ENCODE data around the gene CHRM5.

CHRM5 gene, protein sequence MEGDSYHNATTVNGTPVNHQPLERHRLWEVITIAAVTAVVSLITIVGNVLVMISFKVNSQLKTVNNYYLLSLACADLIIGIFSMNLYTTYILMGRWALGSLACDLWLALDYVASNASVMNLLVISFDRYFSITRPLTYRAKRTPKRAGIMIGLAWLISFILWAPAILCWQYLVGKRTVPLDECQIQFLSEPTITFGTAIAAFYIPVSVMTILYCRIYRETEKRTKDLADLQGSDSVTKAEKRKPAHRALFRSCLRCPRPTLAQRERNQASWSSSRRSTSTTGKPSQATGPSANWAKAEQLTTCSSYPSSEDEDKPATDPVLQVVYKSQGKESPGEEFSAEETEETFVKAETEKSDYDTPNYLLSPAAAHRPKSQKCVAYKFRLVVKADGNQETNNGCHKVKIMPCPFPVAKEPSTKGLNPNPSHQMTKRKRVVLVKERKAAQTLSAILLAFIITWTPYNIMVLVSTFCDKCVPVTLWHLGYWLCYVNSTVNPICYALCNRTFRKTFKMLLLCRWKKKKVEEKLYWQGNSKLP

GRCh38 chr15:33968224-33968623 lies at the start of gene CHRM5:
CHRM5 (plus strand) TSS chr15:33968497; CDS start chr15:34062718, 94,221 bp downstream.
- DNase-seq (ENCODE audit: low spot score) = no peak

DNA sequence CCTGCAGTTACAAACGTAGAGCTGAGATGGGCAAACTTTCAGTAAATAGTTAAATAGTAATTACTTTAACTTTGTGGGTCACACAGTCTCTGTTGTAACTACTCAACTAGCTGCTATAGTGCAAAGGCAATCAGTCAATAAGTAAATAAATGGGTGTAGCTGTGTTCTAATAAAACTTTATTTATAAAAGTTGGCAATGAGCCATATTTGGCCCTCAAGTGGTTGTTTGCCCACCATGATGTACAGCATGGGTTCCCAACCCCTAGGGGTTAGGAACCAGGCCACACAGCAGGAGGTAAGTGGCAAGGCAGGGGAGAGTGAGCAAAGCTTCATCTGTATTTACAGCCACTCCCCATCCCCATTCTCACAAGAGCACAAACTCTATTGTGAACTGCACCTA lies 44.9 kb upstream of the CHRM5 start:
- no peak for DNase-seq (ENCODE audit: low spot score)

DNA sequence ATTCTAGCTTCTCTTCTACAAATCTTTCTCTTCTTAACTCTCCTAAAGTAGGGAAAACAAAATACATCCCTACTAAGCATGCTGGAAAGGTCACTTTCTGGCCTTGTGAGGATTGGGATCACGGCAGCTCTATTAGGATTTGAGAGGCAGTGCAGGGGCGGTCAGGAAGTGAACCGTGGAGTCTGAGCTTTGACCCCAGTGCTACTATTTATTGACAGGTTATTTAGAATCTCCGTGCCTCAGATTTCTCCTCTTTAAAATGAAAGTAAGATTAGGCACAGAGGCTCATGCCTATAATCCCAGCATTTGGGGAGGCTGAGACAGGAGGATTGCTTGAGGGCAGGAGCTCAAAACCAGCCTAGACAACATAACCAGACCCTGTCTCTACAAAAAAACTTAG lies 42.0 kb upstream of the CHRM5 start:
- no peak for DNase-seq (ENCODE audit: low spot score)

DNA sequence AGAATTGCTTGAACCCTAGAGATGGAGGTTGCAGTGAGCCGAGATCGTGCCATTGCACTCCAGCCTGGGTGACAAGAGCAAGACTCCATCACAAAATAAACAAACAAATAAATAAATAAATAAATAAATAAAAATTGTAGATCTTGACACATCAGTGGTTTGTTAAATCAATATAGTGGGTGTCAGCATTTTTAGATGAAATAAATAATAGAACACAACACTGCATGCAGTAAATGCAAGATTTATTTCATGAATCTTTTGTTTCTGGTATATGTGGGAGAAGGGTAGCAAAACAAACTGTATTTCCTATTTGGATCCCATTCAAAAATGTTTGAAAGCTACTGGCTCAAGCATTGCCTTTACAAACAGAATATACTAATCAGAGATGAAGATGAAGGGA lies 35.6 kb upstream of the CHRM5 start:
- no peak for DNase-seq (ENCODE audit: low spot score)

DNA sequence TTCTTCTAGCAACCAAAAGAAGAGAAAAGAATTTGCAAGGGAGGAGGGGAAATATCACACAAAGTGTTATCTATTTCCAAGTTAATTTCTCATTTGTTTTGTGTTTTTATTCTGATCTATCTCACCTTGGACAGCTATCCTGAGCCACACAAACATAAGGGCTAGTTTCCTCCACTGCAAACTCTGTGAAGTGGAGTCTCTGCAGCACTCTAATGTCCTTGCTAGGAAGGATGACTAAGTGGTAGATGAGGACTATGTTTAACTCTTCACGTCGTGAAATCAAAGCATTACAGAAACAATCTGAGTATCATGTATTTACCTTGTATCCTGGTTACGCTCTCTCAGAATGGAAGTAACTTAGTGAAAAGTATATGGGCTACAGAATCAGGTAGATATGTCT lies 33.9 kb upstream of the CHRM5 start:
- DNase-seq (ENCODE audit: low spot score) = no peak

GRCh38 chr15:33934921-33935320 lies 33.4 kb upstream of the CHRM5 start:
- DNase-seq (ENCODE audit: low spot score) = no peak

DNA sequence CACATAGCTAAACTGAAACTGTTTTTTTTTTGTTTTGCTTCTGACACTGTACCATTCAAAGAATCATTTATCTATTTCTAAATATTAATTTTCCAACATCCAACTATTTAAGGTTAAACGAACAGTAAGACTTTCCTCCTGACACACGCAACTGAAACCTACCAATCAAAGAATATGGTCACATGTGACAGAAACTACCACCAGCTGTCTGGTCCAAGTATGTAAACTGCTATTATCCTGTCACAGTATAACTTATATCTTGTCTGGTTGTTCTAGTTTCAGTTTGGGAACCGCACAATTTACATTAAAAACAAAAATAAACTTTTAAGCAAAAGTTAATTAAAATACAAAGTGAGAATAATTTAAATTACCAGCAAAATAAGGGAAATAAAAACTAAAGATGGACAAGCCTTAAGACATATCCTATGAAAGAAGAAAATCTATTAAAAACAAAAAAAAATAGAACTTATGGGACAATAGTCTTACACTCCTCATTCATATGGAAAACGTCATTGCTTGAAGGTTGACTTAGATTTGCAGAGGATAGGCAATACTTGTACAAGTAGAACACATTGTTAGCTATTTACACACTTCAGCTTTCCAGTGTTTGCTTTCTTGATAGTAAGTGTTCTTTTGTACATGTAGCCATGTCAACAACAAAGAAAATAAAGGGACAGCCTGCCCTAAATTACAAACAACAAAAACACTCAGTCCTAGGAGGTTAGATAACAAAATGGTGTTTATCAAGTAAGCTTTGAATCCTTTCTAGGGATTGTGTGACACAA lies 26.8 kb upstream of the CHRM5 start:
- no peak for DNase-seq (ENCODE audit: low spot score)

DNA sequence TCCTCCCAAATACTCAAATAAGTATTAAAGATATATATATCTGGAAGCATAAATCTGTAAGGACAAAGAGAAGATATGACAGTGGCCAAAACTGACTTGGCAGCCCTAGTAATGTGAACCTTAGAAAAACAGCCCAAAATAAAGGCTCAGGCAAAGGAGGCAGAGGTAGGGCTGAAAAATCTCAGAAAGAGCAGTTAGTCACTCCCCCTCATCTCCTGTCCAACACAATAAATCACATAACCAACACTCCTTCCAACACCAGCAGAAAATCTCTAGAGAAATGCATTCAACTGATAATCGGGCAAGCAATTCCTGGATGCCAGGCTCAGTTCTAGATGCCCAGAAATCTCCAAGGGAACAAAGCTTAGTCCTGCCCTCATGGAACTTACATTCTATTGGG lies 22.1 kb upstream of the CHRM5 start:
- DNase-seq (ENCODE audit: low spot score) = no peak

DNA sequence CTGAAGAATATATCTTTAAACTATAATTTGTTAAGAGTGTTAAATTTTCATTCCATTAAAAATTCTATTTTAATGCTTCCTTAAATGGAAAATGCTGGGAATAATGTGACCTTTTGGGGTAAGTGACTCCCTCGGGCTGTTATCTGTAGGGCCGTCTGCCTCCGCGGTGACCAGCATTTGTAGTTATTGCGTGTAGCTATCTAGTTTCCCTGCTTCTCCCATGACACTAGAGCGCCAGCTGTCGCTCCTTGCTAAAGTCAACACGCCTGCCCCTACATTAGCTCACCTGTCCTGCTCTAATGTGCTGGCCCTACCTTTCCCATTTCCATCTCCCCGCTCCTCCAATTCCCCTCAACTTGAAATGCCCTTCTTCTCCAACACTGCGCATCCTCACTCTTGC lies 12.4 kb upstream of the CHRM5 start:
- DNase-seq (ENCODE audit: low spot score) = no peak

DNA sequence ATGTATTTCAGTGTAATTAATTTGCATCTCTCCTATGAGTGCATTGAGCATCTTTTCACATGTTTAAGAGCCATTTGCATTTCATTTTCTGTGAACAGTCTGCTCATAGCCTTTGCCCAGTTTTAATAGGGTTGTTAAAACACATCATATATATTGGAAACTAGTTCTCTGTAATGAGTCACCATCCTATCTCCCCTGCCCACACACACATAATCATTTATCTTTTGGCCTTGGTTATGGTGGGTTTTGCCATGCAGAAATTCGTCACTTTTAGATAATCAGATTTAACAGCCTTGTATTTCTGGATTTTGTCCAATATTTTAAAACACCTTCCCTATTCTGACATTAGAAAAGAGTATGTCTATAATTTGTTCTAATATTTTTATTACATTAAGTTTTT lies 11.9 kb upstream of the CHRM5 start:
- DNase-seq (ENCODE audit: low spot score) = no peak

DNA sequence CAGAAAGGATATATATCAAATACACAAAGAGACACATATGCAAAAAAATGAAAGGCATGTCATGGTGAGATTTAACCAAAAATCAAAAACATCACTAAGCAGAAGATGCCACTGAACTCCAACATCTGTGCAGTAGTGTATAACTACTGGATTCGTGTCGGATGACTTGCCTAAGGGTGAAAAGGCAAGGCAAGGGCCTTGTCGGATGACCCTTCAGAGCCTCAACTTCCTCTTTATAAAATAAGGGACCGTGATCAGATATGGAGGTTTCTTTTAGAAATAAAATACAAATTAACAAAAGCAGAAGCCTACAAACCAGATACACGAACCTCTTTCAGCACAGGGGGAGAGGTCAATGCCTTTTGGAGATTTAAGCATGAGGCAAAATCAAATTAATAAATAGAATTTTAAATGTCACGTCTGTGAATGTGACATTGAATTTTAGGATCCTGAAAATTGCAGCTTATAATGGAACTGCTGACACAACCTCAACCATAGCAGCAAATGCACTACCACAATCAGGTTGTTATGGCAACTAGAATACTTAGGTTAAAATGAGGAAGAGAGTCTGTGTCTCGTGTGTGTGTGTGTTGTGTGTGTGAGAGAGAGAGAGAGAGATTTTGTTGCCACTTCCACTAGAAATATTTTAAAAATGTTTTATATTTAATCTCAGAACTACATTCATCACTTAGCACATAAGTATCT lies 8.3 kb upstream of the CHRM5 start:
- DNase-seq (ENCODE audit: low spot score) = no peak

GRCh38 chr15:33960549-33960935 lies 7.8 kb upstream of the CHRM5 start:
- no peak for DNase-seq (ENCODE audit: low spot score)

- peak; percentile 31 for DNase-seq (ENCODE audit: low spot score)
Observed at GRCh38 chr15:33963831-33964664, 4.2 kb upstream of the CHRM5 start.

GRCh38 chr15:33964665-33965040 lies 3.6 kb upstream of the CHRM5 start:
- DNase-seq (ENCODE audit: low spot score) = no peak

- no peak for DNase-seq (ENCODE audit: low spot score)
Observed at GRCh38 chr15:33968821-33969220, 524 bp downstream of the CHRM5 start.

DNA sequence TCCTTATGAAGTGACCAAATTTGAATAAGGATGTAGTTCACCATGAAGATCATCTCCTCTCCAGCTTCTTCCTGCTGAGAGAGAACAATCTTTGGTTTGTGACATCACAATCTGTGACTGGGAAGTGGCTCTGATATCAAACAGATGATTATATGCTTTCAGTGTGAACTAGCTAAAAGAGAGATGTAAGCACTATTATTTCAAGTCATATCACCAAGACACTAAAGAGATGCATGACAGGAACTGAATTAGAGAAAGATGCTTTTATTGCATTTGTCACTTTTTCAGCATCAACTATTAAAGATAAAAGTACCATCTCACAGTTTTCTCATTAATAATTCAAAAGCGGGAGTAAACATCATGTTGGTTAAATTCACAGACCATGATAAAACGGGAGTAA lies 3.5 kb downstream of the CHRM5 start:
- DNase-seq (ENCODE audit: low spot score) = no peak

DNA sequence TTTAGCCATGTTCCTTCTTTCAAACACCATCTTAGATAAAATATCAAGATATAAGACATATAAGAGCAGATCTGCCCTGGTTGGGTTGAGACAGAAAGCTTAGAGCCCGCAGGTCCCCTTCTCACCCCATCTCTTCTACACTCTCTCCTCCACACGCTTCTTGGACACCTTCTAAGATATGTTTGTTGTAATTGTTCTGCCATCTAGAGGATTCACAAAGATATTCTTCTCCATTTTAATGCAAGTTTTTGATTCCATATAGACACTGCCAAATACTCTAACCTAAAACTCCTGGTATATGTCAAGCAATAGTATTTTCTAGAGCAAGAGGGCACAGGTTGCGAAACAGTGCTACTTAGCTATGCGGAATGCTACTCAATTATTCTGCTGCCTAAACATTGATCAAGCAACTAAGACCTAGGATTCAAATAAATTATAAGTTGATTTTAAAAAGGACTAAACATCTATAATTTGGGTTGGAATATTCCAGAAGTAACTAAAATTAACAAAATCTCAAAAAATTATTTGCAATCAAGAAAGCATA lies 6.8 kb downstream of the CHRM5 start:
- DNase-seq (ENCODE audit: low spot score) = no peak

- no peak for DNase-seq (ENCODE audit: low spot score)
Observed at GRCh38 chr15:33980159-33980558, 11.9 kb downstream of the CHRM5 start.

DNA sequence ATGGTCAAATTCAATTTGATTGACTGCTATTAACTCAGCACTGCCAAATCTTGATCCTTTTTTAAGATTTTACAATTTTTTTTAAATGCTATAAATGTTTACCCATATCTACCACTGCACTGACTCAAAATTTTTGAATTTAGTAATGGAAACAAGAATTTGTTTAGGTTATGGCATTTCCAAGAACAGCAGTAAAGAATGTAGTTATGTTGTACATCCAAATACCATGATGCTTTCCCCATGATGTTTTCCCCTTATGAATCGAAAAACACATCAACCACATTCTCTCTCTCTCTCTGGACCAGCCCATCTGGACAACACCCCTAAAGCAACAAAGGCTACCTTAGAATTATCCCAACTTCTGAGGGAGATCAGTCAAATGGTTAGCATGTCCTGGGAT lies 14.2 kb downstream of the CHRM5 start:
- no peak for DNase-seq (ENCODE audit: low spot score)

DNA sequence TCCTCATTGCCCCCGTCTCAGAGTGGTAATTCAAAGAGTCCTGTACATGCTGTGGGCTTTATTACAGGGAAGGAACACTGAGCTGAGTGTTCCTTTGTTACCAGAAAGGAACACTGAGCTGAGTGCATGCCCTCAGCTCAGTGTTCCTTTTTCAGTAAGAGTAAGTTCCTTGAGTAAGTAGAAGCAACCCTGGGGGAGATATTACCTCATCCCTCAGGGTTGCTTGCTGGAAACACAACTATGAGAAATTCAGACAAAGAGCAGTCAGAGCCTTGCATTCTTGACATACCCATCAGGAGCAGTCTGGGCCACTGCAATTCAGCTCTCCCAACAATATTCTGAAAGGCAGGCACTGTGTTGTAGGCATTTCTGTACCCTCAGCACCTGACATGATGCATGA lies 17.0 kb downstream of the CHRM5 start:
- DNase-seq (ENCODE audit: low spot score) = peak; percentile 29

DNA sequence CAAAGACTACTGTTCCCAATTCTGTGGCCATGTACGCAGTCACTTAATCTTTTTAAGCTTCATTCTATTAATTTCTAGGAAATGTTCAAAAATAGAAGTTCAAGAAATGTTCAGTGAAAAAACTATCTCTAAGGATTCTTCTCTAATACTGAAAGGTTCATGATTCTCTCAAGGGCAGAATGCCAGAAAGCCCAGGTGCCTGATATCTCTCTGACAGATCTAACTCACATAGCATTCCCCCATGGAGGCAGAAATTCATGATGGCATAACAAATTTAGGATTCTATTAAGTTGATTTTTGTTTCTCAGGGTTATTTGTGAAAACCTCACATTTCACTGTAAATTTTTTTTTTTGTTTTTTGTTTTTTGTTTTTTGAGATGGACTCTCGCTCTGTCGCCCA lies 17.5 kb downstream of the CHRM5 start:
- no peak for DNase-seq (ENCODE audit: low spot score)
